ENCODE data around the gene DNMT1.
"Not testable (repeated sequence)": the region's sequence is repeated elsewhere in the genome, so short reads cannot be mapped to it uniquely, and the experiment has no call there.

DNMT1 gene

GRCh38 chr19:10194500-10195198 lies at the start of gene DNMT1:
TSS of gene DNMT1 (minus strand) at chr19:10194953. CDS start at chr19:10194899, 54 bp downstream.
- peak; percentile 99 for DNase-seq

GRCh38 chr19:10243606-10244005 lies 48.9 kb upstream of the DNMT1 start:
- DNase-seq = no peak

- not testable (repeated sequence) for DNase-seq
Measured at GRCh38 chr19:10241826-10242449, 47.2 kb upstream of the DNMT1 start.

GRCh38 chr19:10238172-10238783 lies 43.5 kb upstream of the DNMT1 start:
- no peak for DNase-seq

GRCh38 chr19:10237702-10238101 lies 42.9 kb upstream of the DNMT1 start:
- DNase-seq = no peak

GRCh38 chr19:10235409-10235808 lies 40.7 kb upstream of the DNMT1 start:
- DNase-seq = not testable (repeated sequence)

GRCh38 chr19:10235003-10235402 lies 40.2 kb upstream of the DNMT1 start:
- DNase-seq = no peak

GRCh38 chr19:10233946-10234345 lies 39.2 kb upstream of the DNMT1 start:
- no peak for DNase-seq

GRCh38 chr19:10231612-10232228 lies 37.0 kb upstream of the DNMT1 start:
- no peak for DNase-seq

- DNase-seq = peak; percentile 70
Measured at GRCh38 chr19:10230861-10231611, 36.3 kb upstream of the DNMT1 start, which contains the start of gene S1PR2. TSS of gene S1PR2 (minus strand) at chr19:10231331. CDS start at chr19:10224905, 6,426 bp downstream.

GRCh38 chr19:10230173-10230860 lies 35.6 kb upstream of the DNMT1 start:
- peak; percentile 38 for DNase-seq

- DNase-seq = peak; percentile 58
Measured at GRCh38 chr19:10228920-10229319, 34.2 kb upstream of the DNMT1 start.

- no peak for DNase-seq
Measured at GRCh38 chr19:10228393-10228792, 33.6 kb upstream of the DNMT1 start.

GRCh38 chr19:10227026-10227971 lies 32.5 kb upstream of the DNMT1 start:
- DNase-seq = no peak

GRCh38 chr19:10226376-10227025 lies 31.7 kb upstream of the DNMT1 start:
- no peak for DNase-seq

GRCh38 chr19:10226021-10226375 lies 31.2 kb upstream of the DNMT1 start:
- DNase-seq = no peak

- DNase-seq = no peak
Measured at GRCh38 chr19:10224337-10224736, 29.6 kb upstream of the DNMT1 start.

GRCh38 chr19:10223488-10224213 lies 28.9 kb upstream of the DNMT1 start:
- no peak for DNase-seq

GRCh38 chr19:10222201-10222890 lies 27.6 kb upstream of the DNMT1 start:
- DNase-seq = no peak
